HG02798 (cell line): ENCODE data around the gene PRDM9.
"Not testable (repeated sequence)": the region's sequence is repeated elsewhere in the genome, so short reads cannot be mapped to it uniquely, and the experiment has no call there.

Source experiments
- ATAC-seq: cut with Tn5 transposase; IDR thresholded peaks from one replicate; pipeline ENCODE4 v1.9.1; 2021; ENCODE audit warnings: mild to moderate bottlenecking; ENCODE audit not compliant: unreplicated experiment, poor library complexity

PRDM9 gene

DNA sequence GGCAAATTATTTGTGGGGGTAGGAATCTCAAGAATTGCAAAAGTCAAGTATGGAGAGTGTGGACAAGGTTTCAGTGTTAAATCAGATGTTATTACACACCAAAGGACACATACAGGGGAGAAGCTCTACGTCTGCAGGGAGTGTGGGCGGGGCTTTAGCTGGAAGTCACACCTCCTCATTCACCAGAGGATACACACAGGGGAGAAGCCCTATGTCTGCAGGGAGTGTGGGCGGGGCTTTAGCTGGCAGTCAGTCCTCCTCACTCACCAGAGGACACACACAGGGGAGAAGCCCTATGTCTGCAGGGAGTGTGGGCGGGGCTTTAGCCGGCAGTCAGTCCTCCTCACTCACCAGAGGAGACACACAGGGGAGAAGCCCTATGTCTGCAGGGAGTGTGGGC is 19.2 kb downstream of the PRDM9 start:
- ATAC-seq, result not testable (repeated sequence)

DNA sequence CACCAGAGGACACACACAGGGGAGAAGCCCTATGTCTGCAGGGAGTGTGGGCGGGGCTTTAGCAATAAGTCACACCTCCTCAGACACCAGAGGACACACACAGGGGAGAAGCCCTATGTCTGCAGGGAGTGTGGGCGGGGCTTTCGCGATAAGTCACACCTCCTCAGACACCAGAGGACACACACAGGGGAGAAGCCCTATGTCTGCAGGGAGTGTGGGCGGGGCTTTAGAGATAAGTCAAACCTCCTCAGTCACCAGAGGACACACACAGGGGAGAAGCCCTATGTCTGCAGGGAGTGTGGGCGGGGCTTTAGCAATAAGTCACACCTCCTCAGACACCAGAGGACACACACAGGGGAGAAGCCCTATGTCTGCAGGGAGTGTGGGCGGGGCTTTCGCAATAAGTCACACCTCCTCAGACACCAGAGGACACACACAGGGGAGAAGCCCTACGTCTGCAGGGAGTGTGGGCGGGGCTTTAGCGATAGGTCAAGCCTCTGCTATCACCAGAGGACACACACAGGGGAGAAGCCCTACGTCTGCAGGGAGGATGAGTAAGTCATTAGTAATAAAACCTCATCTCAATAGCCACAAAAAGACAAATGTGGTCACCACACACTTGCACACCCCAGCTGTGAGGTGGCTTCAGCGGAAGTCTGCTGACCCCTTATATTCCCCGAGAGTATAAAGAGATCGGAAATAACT is 20.0 kb downstream of the PRDM9 start:
- not testable (repeated sequence) for ATAC-seq

DNA sequence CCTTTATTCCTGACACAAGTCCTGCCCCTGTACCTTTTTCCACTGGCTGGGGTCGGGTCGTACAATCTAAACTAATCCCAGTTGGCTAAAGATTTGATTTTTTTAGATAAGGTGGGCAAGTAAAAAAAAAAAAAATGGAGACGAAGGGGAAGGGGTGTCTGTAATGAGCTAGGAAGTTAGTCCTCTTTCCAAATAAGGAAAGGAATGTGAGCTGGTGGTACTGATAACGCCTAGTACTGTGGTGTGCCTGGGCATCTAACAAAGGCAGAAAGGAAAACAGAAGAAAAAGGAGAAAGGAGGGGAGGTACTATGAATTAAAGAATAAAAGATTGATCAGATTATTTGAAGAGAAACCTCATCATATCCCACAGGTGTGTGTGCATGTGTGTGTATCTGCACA is 21.3 kb downstream of the PRDM9 start:
- ATAC-seq, result no peak

DNA sequence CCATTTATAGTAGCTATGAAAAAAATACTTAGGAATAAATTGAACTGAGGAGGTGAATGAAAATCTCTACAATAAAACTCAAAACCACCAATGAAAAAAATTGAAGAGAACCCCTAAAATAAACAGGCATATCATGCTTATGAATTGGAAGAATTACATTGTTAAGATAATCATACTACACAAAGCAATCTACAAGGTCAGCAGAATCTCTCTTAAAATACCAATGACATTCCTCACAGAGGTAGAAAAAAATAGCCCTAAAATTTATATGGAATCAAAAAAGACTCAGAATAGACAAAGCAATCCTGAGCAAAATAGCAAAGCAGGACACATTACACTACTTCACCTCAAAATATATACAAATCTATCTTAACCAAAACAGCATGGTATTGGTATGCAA is 23.2 kb downstream of the PRDM9 start:
- ATAC-seq, result no peak

DNA sequence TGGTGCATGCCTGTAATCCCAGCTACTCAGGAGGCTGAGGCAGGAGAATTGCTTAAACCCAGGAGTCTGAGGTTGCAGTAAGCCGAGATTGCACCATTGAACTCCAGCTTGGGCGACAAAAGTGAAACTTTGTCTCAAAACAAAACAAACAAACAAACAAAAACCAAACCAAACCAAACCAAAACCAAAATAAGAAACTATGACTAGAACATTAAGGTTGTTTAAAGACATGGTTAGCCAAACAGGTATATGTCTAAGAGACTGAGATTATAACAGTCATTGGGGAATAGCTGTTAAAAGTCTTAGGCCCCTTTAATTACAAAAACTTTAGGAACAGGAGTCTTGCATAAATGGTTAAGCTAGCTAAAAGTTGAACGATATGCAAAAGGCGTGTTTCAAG is 63.6 kb downstream of the PRDM9 start:
- no peak for ATAC-seq
